ENCODE results near the gene NDUFS6. TPM values are rescaled to one million over a fixed set of nuclear protein-coding genes. Genes with fewer than 3 reads are reported as not detected.

The NDUFS6 gene
- total and polyA plus RNA-seq, 7 donors, result 48.3 to 177 (median 61.5) TPM

DNA sequence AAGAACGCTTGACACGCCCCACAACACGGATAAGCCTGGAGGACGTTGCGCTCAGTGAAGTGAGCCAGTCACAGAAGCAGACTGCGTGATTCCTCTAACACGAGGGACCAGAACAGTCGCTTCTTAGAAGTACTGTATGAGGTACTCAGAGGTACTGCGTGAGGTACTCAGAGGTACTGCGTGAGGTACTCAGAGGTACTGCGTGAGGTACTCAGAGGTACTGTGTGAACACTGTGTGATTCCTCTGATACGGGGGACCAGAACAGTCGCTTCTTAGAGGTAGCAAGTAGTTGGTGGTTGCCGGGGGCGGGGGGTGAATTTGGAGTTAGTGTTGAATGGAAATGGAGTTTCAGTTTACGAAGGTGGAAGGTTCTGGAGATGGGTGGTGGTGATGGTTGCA is 5.8 kb downstream of the NDUFS6 start:
- Histone ChIP-seq H3K4me3 (no peak overlapping the region), H3K9me3 (no peaks in the 10 kb centered on the region)
- no peak for DNase-seq

DNA sequence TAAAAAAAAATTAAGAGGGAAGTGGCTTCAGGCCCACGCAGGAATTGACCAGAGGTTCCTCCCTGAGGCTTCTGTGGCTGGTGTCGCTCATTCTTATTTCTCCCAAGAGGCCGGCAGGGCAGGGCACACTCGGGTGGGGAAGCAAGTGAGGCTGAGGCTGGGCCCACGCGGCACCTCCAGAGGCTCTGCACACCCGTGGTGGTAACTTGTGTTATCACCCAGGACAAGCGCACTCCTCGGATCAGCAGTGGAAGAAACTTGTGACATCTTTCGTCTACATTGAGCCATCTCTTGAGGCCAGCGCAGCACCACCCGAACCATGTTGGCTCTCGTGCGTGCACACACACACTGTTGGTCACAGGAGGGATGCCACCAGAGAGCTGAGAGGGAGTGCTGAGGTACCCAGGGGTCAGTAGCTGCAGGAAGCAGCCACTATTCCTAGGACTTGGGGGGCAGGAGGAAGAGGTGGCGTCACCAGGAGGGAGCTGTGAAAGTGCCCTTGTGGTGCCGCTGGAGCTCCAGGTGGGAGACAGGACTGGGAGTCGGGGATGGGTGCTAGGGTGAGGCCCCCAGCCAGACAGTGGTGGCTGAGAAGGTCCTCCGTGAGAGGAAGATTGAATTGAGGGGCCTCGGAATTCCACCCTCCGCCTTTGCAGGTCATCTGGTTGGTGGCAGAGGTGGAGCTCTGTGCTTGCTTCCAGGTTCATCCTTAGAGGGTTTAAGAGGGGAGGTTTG is 6.4 kb downstream of the NDUFS6 start:
- DNase-seq, result no peak
- WGBS, 3 donors, result 91 to 95% (median 94%) methylated on average over 20 of the region's 20 CpGs
- H3K36me3 ChIP-seq (ENCODE audit: insufficient read depth in 1 of 2, low read depth in 1 of 2), result peaks cover 2 to 96% of the 10 kb centered on the region in 2 donors

More for the DNA sequence above, 5.8 kb downstream of the NDUFS6 start:
- ATAC-seq, result no peak
- Histone ChIP-seq H3K4me1 (peaks cover 34% of the 10 kb centered on the region), H3K36me3 (ENCODE audit: insufficient read depth in 1 of 2, low read depth in 1 of 2) (peaks cover 2 to 95% of the 10 kb centered on the region in 2 donors), H3K27me3 (ENCODE audit: insufficient read depth in 3 of 3, low read length in 2 of 3) (no peaks in the 10 kb centered on the region), H3K27ac (no peak overlapping the region)
- intact Hi-C loops (cut with DNase I), result loop anchor here (1.0 to 10.0 kb wide), 2 partner anchors 13 to 462 kb away; partner anchors contain the start of gene CLPTM1L (in 1 of the 2)
- TF ChIP-seq, protein P1, sequence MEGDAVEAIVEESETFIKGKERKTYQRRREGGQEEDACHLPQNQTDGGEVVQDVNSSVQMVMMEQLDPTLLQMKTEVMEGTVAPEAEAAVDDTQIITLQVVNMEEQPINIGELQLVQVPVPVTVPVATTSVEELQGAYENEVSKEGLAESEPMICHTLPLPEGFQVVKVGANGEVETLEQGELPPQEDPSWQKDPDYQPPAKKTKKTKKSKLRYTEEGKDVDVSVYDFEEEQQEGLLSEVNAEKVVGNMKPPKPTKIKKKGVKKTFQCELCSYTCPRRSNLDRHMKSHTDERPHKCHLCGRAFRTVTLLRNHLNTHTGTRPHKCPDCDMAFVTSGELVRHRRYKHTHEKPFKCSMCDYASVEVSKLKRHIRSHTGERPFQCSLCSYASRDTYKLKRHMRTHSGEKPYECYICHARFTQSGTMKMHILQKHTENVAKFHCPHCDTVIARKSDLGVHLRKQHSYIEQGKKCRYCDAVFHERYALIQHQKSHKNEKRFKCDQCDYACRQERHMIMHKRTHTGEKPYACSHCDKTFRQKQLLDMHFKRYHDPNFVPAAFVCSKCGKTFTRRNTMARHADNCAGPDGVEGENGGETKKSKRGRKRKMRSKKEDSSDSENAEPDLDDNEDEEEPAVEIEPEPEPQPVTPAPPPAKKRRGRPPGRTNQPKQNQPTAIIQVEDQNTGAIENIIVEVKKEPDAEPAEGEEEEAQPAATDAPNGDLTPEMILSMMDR (IDR thresholded peaks at IDR 0.05), result no peak
- 89 to 94% (median 90%) methylated on average over 16 of the region's 16 CpGs for WGBS, 3 donors

DNA sequence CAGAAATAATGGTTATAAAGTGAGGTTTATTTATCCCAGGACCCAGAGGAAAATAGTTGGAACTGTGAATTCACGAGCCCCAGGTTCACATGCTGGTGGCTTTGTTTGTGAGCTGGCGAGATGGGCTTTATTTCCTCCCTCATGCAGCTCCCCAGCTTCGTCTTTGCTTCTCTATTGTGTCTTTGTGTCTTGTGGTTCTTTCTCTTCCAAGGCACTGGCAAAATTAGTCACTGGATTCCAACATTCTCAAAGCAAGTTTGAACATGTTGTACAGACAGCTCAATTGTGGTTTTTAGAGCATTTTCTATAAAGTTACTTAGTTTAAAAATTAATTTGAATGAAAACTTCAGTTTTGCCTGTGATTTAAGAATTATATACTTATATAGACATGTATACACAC is 7.2 kb downstream of the NDUFS6 start:
- peaks cover 2 to 95% of the 10 kb centered on the region in 2 donors for H3K36me3 ChIP-seq (ENCODE audit: insufficient read depth in 1 of 2, low read depth in 1 of 2)
- ATAC-seq, result no peak
- TF ChIP-seq, protein P1 (IDR thresholded peaks at IDR 0.05), result no peak
- no peak overlapping the region for H3K4me3 ChIP-seq
- WGBS, 3 donors, result 43 to 73% (median 61%) methylated on average over 3 of the region's 3 CpGs
- DNase-seq, result no peak
- H3K27ac ChIP-seq, result no peak overlapping the region
- intact Hi-C loops (cut with DNase I), result loop anchor here in 1 of 2 donors (10.0 kb wide), 1 partner anchor 464 kb away; the partner anchor contains the start of gene CLPTM1L
- H3K9me3 ChIP-seq, result no peaks in the 10 kb centered on the region
- H3K27me3 ChIP-seq (ENCODE audit: insufficient read depth in 3 of 3, low read length in 2 of 3), result no peaks in the 10 kb centered on the region
- peaks cover 23% of the 10 kb centered on the region for H3K4me1 ChIP-seq

More for the DNA sequence above, 6.4 kb downstream of the NDUFS6 start:
- Histone ChIP-seq H3K4me3 (no peak overlapping the region), H3K4me1 (peaks cover 28% of the 10 kb centered on the region), H3K9me3 (no peaks in the 10 kb centered on the region), H3K27ac (no peak overlapping the region), H3K27me3 (ENCODE audit: insufficient read depth in 3 of 3, low read length in 2 of 3) (no peaks in the 10 kb centered on the region)
- ATAC-seq, result no peak
- TF ChIP-seq, protein P1 (IDR thresholded peaks at IDR 0.05), result no peak
- intact Hi-C loops (cut with DNase I), result loop anchor here in 1 of 2 donors (10.0 kb wide), 1 partner anchor 463 kb away; the partner anchor contains the start of gene CLPTM1L

DNA sequence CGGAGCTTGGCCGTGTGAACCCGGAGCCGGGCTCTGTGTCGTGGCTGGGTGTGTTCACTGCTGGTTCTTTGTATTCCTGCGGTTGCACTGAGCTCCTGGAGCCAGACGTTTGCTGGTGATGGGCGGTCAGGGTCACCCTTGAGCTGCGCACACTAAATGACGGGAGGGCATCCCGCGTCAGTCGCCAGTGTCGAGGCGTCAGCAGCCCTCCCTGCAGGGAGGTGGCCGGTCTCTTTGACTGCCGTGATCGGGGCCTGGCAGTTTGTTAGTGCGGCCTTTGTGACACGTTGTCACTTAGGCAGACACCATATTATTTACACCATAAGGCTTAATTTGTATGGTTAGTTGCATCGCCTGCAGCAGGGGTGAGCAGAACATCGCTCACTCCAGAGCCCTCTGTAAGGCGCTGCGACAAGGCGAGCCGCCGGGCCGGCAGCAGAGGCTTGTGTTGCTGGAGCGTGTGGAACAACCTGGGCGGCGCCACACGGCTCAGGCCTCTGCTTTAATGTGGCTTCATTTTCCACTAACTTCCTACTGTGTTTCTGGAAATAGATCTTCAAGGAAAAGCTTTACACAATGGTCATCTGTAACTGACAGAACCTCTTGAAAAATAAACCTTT is 8.3 kb downstream of the NDUFS6 start:
- TF ChIP-seq, protein P1 (IDR thresholded peaks at IDR 0.05), result no peak
- H3K4me3 ChIP-seq, result no peak overlapping the region
- H3K27ac ChIP-seq, result no peak overlapping the region
- WGBS, 3 donors, result 88 to 94% (median 90%) methylated on average over 32 of the region's 32 CpGs
- H3K4me1 ChIP-seq, result peaks cover 14% of the 10 kb centered on the region
- ATAC-seq, result no peak
- no peak for DNase-seq
- H3K9me3 ChIP-seq, result no peaks in the 10 kb centered on the region
- intact Hi-C loops (cut with DNase I), result loop anchor here in 1 of 2 donors (10.0 kb wide), 1 partner anchor 465 kb away; the partner anchor contains the start of gene CLPTM1L
- no peaks in the 10 kb centered on the region for H3K27me3 ChIP-seq (ENCODE audit: insufficient read depth in 3 of 3, low read length in 2 of 3)
- H3K36me3 ChIP-seq (ENCODE audit: insufficient read depth in 1 of 2, low read depth in 1 of 2), result peaks cover 3 to 95% of the 10 kb centered on the region in 2 donors
